CD4-positive, CD25-positive, alpha-beta regulatory T cell (primary cell): ENCODE data around the gene NUDCD3. TPM values are rescaled to one million over a fixed set of nuclear protein-coding genes. Genes with fewer than 3 reads are reported as not detected.

ENCODE experiments used
- ATAC-seq, 2 donors: fragments of 150-1000 bp; cut with Tn5 transposase; one replicate each; pipeline ENCODE4 v1.10.0; 2021; ENCODE audit warnings: low read depth in 2 of 2, moderate number of reproducible peaks in 2 of 2, moderate library complexity in 1 of 2
- DNase-seq, 3 donors: peaks; one replicate each; pipeline versions ENCODE4 v3.0.0 to v3.0.0-alpha.2; 2012 to 2022; ENCODE audit warnings: mixed read lengths in 1 of 3
- H3K27ac ChIP-seq: one replicate; pipeline ENCODE4 v1.7.0; 2013; ENCODE audit warnings: mild to moderate bottlenecking, low read length; ENCODE audit not compliant: insufficient read depth, poor library complexity, severe bottlenecking
- H3K27me3 ChIP-seq: one replicate; pipeline ENCODE4 v1.7.0; 2013; ENCODE audit warnings: low read length; ENCODE audit not compliant: control insufficient read depth, insufficient read depth
- H3K36me3 ChIP-seq: one replicate; pipeline ENCODE4 v1.7.0; 2013; ENCODE audit warnings: mild to moderate bottlenecking, low read length, moderate library complexity; ENCODE audit not compliant: control insufficient read depth, insufficient read depth
- H3K4me1 ChIP-seq: 2 replicates; pipeline ENCODE4 v1.7.0; 2013; ENCODE audit warnings: mild to moderate bottlenecking, low read length; ENCODE audit not compliant: insufficient read depth, control insufficient read depth, poor library complexity, severe bottlenecking
- H3K4me3 ChIP-seq: one replicate; pipeline ENCODE4 v1.7.0; 2013; ENCODE audit warnings: low read depth, mild to moderate bottlenecking, low read length, moderate library complexity
- H3K9me3 ChIP-seq, 2 experiments: 1 replicate in 1 of 2; 2 replicates in 1 of 2; pipeline ENCODE4 v1.7.0; 2013; ENCODE audit warnings: low read length in 2 of 2, mild to moderate bottlenecking in 1 of 2, moderate library complexity in 1 of 2; ENCODE audit not compliant: control insufficient read depth in 2 of 2
- H3K27ac Mint-ChIP-seq, 3 donors: one replicate each; pipeline ENCODE4 v1.8.0; 2020 to 2022; ENCODE audit warnings: mild to moderate bottlenecking in 3 of 3, mixed read lengths in 3 of 3, moderate library complexity in 2 of 3
- H3K27me3 Mint-ChIP-seq: one replicate; pipeline ENCODE4 v1.8.0; 2022; ENCODE audit warnings: mild to moderate bottlenecking, mixed read lengths
- H3K36me3 Mint-ChIP-seq: one replicate; pipeline ENCODE4 v1.8.0; 2020; ENCODE audit warnings: mixed read lengths
- H3K4me1 Mint-ChIP-seq, 4 donors: one replicate each; pipeline ENCODE4 v1.8.0; 2020 to 2022; ENCODE audit warnings: mixed read lengths in 4 of 4, mild to moderate bottlenecking in 1 of 4
- H3K4me3 Mint-ChIP-seq, 4 donors: one replicate each; pipeline ENCODE4 v1.8.0; 2020 to 2022; ENCODE audit warnings: mild to moderate bottlenecking in 4 of 4, mixed read lengths in 4 of 4, moderate library complexity in 3 of 4
- H3K9me3 Mint-ChIP-seq, 7 donors: one replicate each; pipeline ENCODE4 v1.8.0; 2020 to 2022; ENCODE audit warnings: mixed read lengths in 7 of 7, mild to moderate bottlenecking in 3 of 7, moderate library complexity in 2 of 7
- polyA plus RNA-seq, 4 donors: library from polyadenylated mRNA; unstranded; fragments of 300-500 nt; fragmentation: Illumina TruSeq; gene quantifications; one replicate each; pipeline ENCODE4 v1.2.3, GENCODE V29; 2021
- total RNA-seq: library from RNA; stranded (reverse); gene quantifications from one replicate; pipeline ENCODE4 v1.2.3, GENCODE V29; 2022

The NUDCD3 gene
- total RNA-seq, result 85.6 TPM
- polyA plus RNA-seq, result 10 to 100 TPM; 55.6 to 71.1 (median 66.2) TPM

GRCh38 chr7:44490351-44491200 is at the start of gene NUDCD3:
TSS of gene NUDCD3 (minus strand) at chr7:44490658. CDS start at chr7:44490600, 58 bp downstream.
- DNase-seq, result peak; percentile 72 to 92 (median 86)
- peaks cover 48% of the 10 kb centered on the region for H3K4me1 ChIP-seq
- Mint-ChIP-seq H3K4me1 (peaks cover 34 to 51% (median 43%) of the 10 kb centered on the region in 4 donors), H3K27me3 (peaks cover 5% of the 10 kb centered on the region), H3K27ac (peak within 1 kb of the TSS; percentile 90 to 98 (median 96)), H3K36me3 (peaks cover 12% of the 10 kb centered on the region), H3K4me3 (peak within 1 kb of the TSS; percentile 89 to 91 (median 90)), H3K9me3 (no peaks in the 10 kb centered on the region)
- no peaks in the 10 kb centered on the region for H3K9me3 ChIP-seq
- H3K27ac ChIP-seq, result peak within 1 kb of the TSS; percentile 98
- peak; percentile 77 to 80 for ATAC-seq
- H3K27me3 ChIP-seq, result peaks cover 5% of the 10 kb centered on the region
- H3K36me3 ChIP-seq, result peaks cover 4% of the 10 kb centered on the region
- peak within 1 kb of the TSS; percentile 88 for H3K4me3 ChIP-seq

GRCh38 chr7:44539669-44540506 is 49.4 kb upstream of the NUDCD3 start:
- Histone ChIP-seq H3K4me1 (no peaks in the 10 kb centered on the region), H3K27me3 (no peaks in the 10 kb centered on the region), H3K9me3 (no peaks in the 10 kb centered on the region), H3K36me3 (no peaks in the 10 kb centered on the region), H3K4me3 (no peak overlapping the region), H3K27ac (no peak overlapping the region)
- no peak overlapping the region for H3K4me3 Mint-ChIP-seq
- peaks cover 0 to 2% (median 0%) of the 10 kb centered on the region in 7 donors for H3K9me3 Mint-ChIP-seq
- DNase-seq (no peak), ATAC-seq (no peak)
- H3K27me3 Mint-ChIP-seq, result peaks cover 9% of the 10 kb centered on the region
- H3K36me3 Mint-ChIP-seq, result no peaks in the 10 kb centered on the region
- H3K4me1 Mint-ChIP-seq, result no peaks in the 10 kb centered on the region
- H3K27ac Mint-ChIP-seq, result peak overlapping the region in 1 of 3 donors; percentile 55

GRCh38 chr7:44538798-44539668 is 48.6 kb upstream of the NUDCD3 start:
- H3K27me3 Mint-ChIP-seq, result peaks cover 8% of the 10 kb centered on the region

GRCh38 chr7:44538093-44538797 is 47.8 kb upstream of the NUDCD3 start:
- H3K36me3 Mint-ChIP-seq, result no peaks in the 10 kb centered on the region
- Histone ChIP-seq H3K4me1 (no peaks in the 10 kb centered on the region), H3K4me3 (no peak overlapping the region), H3K36me3 (no peaks in the 10 kb centered on the region), H3K9me3 (no peaks in the 10 kb centered on the region), H3K27ac (no peak overlapping the region), H3K27me3 (no peaks in the 10 kb centered on the region)
- no peak overlapping the region for H3K27ac Mint-ChIP-seq
- H3K9me3 Mint-ChIP-seq, result peaks cover 0 to 2% (median 0%) of the 10 kb centered on the region in 7 donors
- H3K4me1 Mint-ChIP-seq, result no peaks in the 10 kb centered on the region
- no peak for ATAC-seq
- peaks cover under 1% of the 10 kb centered on the region for H3K27me3 Mint-ChIP-seq
- DNase-seq, result no peak
- no peak overlapping the region for H3K4me3 Mint-ChIP-seq

More at GRCh38 chr7:44538798-44539668, 48.6 kb upstream of the NUDCD3 start:
- no peaks in the 10 kb centered on the region for H3K36me3 Mint-ChIP-seq
- no peaks in the 10 kb centered on the region for H3K4me1 Mint-ChIP-seq
- no peaks in the 10 kb centered on the region for H3K27me3 ChIP-seq
- no peak for ATAC-seq
- DNase-seq, result no peak
- no peak overlapping the region for H3K27ac ChIP-seq
- no peak overlapping the region for H3K4me3 ChIP-seq
- H3K9me3 Mint-ChIP-seq, result peaks cover 0 to 2% (median 0%) of the 10 kb centered on the region in 7 donors
- H3K9me3 ChIP-seq, result no peaks in the 10 kb centered on the region
- H3K36me3 ChIP-seq, result no peaks in the 10 kb centered on the region
- H3K4me1 ChIP-seq, result no peaks in the 10 kb centered on the region
- no peak overlapping the region for H3K27ac Mint-ChIP-seq
- H3K4me3 Mint-ChIP-seq, result no peak overlapping the region

GRCh38 chr7:44537442-44537841 is 47.0 kb upstream of the NUDCD3 start:
- H3K27ac ChIP-seq, result no peak overlapping the region
- Mint-ChIP-seq H3K4me1 (no peaks in the 10 kb centered on the region), H3K27ac (no peak overlapping the region), H3K27me3 (no peaks in the 10 kb centered on the region), H3K36me3 (no peaks in the 10 kb centered on the region), H3K9me3 (peaks cover 0 to 2% (median 0%) of the 10 kb centered on the region in 7 donors), H3K4me3 (no peak overlapping the region)
- H3K4me3 ChIP-seq, result no peak overlapping the region
- H3K36me3 ChIP-seq, result no peaks in the 10 kb centered on the region
- no peaks in the 10 kb centered on the region for H3K4me1 ChIP-seq
- H3K27me3 ChIP-seq, result no peaks in the 10 kb centered on the region
- no peaks in the 10 kb centered on the region for H3K9me3 ChIP-seq
- ATAC-seq (no peak), DNase-seq (no peak)

- no peaks in the 10 kb centered on the region for H3K36me3 Mint-ChIP-seq
- ATAC-seq, result no peak
- no peaks in the 10 kb centered on the region for H3K4me1 ChIP-seq
- no peak overlapping the region for H3K27ac ChIP-seq
- no peak overlapping the region for H3K4me3 Mint-ChIP-seq
- H3K9me3 Mint-ChIP-seq, result peaks cover 0 to 2% (median 0%) of the 10 kb centered on the region in 7 donors
- H3K27me3 Mint-ChIP-seq, result no peaks in the 10 kb centered on the region
- peaks cover 0 to 3% (median 0%) of the 10 kb centered on the region in 4 donors for H3K4me1 Mint-ChIP-seq
- no peak for DNase-seq
- no peaks in the 10 kb centered on the region for H3K27me3 ChIP-seq
- H3K36me3 ChIP-seq, result no peaks in the 10 kb centered on the region
- no peak overlapping the region for H3K4me3 ChIP-seq
- H3K27ac Mint-ChIP-seq, result peak overlapping the region in 1 of 3 donors; percentile 32
- H3K9me3 ChIP-seq, result no peaks in the 10 kb centered on the region
Observed at GRCh38 chr7:44536090-44536489, 45.6 kb upstream of the NUDCD3 start.
